HS-27A (cell line): ENCODE measurements around the gene BTC.
"Not testable (repeated sequence)": the region's sequence is repeated elsewhere in the genome, so short reads cannot be mapped to it uniquely, and the experiment has no call there.

ENCODE experiments used
- DNase-seq: peaks from one replicate; pipeline ENCODE4 v3.0.0-alpha.2; 2012; ENCODE audit warnings: low read depth, missing footprints

Gene BTC, protein sequence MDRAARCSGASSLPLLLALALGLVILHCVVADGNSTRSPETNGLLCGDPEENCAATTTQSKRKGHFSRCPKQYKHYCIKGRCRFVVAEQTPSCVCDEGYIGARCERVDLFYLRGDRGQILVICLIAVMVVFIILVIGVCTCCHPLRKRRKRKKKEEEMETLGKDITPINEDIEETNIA

DNA sequence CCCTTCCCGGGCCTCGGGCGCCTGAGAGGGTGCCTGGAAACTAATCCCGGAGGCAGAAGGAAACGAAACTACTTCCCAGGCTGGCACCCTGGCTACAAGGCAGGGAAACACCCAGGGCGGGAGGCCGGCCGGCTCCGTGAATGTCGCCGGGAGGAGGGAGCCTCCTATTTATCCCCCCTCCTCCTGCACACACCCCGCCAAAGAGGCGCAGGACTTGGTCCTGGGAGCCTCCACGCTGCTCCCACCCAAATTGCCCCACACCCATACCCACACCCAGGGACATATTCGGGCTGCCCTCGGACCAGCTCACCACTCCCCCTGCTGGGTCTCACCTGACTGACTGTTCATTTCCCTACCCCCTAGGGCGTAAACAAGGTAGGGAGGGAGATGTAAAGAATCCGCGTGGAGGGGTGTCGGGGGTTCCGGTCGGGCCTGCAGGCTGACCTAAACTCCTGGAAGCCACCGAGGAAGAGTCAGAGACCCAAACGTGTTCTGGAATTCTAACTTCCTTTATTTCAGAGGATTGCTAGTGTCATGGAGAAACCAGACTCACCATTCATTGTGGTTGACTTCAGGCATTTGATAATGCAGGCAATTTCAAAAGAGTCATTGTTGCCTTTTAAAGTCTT is at the start of gene BTC:
TSS of gene BTC (minus strand) at position 142 of the 629 bp plus-strand sequence. CDS start 198 bp downstream, outside the sequence.
- DNase-seq = no peak

- no peak for DNase-seq
Observed at GRCh38 chr4:74840936-74841509, 46.7 kb upstream of the BTC start.

GRCh38 chr4:74838746-74839370 is 44.5 kb upstream of the BTC start:
- no peak for DNase-seq

DNA sequence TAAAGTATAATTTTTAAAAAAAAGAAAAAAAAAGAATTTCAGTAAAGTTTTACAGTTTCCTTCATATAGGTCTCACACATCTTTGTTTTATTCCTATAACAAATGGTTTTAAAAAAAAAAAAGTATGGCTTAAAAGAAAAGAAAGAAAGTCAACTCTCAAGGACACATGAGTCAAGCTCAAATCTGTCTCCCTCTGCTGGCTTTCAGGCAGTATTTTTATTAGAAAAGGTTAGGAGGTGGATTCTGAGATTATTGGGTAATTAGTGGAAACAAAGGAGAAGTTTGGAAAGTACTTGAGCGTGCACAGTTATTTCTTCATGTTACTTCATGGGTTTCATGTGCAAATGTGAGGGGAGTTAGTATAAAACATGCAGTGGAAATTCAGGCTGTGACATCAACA is 36.6 kb upstream of the BTC start:
- DNase-seq = no peak

GRCh38 chr4:74823194-74823593 is 28.9 kb upstream of the BTC start:
- no peak for DNase-seq

DNA sequence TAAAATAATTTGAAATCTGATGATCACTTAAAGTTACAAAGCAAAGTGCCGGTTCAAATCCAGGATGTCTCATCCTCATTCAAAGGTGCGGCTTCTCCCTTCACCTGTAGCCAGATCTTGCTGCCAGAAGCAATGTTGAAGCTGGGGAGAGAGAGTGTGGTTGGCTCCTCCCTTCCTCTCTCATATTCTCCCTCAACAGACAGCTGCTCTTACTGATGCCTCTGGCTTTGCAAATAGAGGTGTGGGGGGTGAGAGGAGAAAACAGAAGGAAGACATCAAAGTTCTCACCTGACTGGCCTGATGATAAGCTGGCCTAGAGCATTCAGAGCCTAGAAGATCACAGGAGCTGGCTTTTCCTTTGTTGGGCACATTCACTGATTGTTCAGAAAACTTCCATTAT is 28.3 kb upstream of the BTC start:
- DNase-seq = no peak

- DNase-seq = no peak
Observed at GRCh38 chr4:74821541-74821940, 27.2 kb upstream of the BTC start.

DNA sequence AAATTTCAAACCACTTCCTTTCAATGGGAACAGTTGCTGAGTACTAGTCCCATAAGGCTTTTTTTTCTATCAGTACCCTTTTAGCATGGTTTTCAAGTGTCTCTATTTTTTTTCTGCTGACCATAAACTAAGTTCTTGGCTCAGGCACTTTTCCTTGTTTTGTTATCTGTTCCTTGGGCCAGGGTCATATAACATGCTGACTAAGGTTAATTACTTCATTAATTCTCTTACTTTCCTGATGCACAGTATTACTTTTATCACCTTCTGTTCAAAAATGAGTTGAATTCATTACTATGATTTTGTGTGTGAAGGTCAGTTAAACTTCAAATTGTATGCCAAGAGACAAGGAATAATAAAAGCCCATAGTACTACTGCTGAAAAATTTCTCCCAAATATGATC is 19.7 kb upstream of the BTC start:
- no peak for DNase-seq

DNA sequence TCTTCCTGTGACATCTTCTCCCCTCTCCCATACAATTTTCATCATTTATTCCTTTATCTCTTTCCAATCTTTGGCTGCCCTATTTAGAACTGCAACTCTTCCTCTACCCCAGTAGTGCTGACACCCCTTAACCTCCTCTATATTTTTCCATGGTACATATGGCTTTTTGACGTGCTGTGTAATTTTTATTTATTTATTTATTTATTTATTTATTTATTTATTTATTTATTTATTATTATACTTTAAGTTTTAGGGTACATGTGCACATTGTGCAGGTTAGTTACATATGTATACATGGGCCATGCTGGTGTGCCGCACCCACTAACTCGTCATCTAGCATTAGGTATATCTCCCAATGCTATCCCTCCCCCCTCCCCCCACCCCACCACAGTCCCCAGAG is 17.7 kb upstream of the BTC start:
- DNase-seq = not testable (repeated sequence)

DNA sequence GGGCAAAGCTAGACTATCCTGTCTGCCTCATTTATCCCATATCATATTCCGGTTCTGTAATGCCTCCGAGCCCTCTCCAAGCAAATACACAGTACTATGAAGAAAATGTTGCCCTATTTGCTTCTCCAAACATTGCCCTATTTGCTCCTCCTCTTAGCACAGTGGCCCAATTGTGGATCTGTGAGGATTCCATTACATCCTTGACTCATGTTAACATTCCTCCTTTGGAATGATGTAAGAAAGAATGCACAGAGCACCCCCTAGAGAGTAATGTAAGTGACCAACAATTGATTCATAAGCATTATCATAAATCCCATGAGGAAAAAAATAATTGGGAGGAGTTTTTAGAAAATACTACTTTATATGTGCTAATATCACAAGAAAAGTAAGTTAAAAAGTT is 11.3 kb upstream of the BTC start:
- DNase-seq = peak; percentile 38

GRCh38 chr4:74800310-74800709 is 6.0 kb upstream of the BTC start:
- DNase-seq = no peak

- DNase-seq = no peak
Observed at GRCh38 chr4:74796631-74797030, 2.3 kb upstream of the BTC start.

DNA sequence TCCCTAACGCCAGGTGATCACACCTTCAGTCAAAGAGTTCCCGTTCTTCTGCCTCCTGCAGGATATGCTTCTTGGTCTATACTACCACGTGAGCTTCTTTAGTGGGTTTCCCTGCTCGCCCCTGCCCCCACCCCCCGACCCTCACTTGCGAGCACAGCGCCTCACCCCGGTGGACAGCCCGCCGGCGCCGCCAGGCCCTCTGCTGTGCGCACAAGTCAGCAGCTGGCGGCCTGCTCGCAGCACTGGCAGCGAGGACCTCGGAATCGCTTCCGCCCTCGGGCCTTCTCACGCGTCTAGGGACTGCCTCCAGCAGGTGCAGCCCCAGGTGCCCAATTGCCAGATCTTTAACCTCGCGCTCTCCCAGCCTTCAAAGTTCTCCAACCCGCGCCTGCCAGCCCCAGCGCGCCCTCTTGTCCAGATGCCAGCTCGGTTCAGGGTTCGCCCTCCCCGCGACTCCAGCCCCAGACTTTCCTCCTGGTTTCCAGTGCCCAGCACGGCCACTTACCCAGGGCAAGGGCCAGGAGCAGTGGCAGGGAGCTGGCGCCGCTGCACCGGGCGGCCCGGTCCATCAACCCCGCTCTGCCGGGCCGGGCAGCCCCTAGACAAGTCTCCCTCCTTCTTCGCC is 454 bp downstream of the BTC start:
- no peak for DNase-seq

DNA sequence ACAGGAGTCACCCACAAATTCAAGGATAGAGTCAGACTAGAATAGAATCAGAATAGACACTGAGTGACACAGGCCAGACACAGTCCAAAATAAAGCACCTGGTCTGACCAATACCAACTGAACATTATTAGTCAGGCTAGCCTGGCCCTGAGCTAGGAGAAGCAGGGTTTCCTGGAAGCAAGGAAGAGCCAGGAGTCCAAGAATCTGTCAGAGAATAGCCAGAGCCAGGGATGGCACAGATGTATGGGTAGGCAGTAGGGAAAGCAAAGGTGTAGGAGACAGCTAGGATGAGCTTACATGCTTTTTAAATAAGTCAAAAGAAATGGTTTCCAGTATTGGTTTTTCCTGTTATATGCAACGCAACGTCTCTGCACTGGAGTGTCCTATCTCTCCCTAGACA is 3.7 kb downstream of the BTC start:
- no peak for DNase-seq

GRCh38 chr4:74789518-74789917 is 4.8 kb downstream of the BTC start:
- no peak for DNase-seq

DNA sequence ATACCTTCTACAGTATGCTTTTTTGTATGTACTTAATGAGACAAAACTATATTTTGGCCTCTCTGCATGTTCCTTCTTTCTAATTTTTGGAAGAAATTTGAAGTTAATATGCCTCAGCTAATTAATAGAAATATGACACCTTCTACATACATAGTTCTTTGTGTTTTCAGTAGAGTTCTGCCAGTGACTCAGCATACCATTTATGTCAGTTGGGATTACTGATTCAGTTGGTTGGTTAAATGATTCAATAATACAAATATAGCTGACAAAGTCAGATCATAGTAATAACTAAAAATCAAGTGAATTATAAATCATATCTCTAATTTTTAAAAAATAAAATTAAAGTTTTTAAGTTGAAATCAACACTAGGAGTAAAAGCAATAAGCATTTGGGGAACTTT is 16.8 kb downstream of the BTC start:
- no peak for DNase-seq

DNA sequence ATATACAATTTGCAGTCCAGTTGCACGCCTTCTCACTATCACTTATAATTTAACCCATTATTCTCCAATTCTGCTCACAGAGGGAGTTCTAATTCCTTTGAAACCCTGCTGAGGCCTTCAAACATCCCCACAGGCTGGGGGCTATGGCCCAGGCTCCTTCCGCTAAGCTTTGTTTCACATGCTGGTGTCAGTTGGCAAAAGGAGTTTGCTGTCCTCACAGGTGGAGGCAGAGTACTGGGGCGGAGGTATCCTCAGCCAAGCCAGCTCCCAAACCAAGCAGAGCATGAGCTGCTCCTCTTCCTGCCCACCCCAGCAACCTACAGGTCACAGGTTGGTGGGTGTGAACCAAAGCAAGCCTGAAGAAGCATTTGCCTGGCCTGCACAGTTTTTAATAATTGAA is 21.5 kb downstream of the BTC start:
- DNase-seq = no peak

DNA sequence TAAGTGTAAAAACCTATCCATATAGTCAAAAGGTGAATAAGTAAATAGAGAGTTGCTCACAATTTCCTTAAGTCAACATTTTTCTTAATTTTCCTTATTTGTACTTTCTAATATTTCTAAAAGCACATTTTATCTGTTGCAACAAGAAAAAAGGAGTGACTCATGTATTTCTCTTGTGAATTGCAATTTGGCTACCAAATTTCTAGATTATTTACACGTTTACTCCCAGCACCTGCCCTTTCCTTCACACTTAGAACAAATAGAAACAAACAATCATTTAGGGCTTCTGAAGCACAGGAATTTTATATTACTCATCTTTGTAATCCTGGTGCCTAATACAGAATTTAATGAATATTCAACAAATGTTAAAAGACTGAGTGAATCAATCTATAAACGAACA is 22.2 kb downstream of the BTC start:
- no peak for DNase-seq

DNA sequence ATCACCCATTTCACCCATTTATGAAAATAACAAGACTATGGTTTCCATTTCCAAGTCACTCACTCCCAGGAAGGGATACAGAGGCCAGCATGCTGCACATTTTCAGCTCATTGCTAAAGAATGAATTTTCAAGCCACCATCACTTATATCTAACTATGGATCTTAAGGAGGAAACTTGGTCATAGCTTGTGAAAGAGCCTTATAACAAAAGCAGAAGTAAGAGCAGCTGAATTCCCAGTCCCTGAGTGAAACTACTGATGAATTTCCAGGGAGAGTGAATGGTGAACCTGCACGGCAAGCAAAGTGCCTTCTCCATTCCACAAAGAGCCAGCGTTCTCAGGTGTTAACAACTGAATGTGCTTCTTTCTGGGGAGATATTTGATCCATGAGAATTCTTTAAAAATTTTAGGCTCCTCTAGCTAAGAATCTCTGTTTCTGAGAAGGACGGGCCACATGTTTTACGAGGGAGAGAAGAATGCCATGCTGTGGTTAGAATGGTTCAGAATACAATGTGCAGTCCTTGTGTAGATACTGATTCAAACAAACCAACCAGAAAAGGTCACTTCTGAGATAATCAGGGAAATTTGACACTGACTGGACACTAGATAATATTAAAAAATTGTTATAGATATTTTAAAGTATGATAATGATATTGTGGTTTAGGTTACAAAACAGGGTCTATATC is 24.0 kb downstream of the BTC start:
- no peak for DNase-seq

GRCh38 chr4:74768857-74769525 is 25.3 kb downstream of the BTC start:
- DNase-seq = no peak

DNA sequence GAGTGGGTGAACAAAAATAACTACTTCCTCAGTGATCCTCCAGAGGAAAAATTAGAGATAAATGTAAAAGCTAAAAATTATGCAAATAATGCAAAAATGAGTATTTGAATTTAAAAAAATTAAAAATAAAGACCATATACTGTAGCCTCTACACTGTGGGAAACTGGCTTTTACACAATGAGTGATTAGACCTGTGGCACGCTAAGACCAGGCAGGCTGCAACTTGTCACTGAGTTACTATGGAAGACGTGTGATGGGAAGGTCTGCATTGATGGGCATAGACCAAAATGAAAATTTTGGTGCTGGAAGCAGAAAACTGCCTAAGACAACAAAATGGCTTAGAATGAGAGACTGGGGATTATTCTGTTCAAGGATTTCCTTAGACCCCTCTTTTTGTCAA is 30.2 kb downstream of the BTC start:
- DNase-seq = no peak
